Chondrocyte (in vitro differentiated cells): ENCODE measurements around the gene RBL1. TPM values are rescaled to one million over a fixed set of nuclear protein-coding genes. Genes with fewer than 3 reads are reported as not detected.

ENCODE experiments used
- DNase-seq: peaks from one replicate; pipeline ENCODE4 v3.0.0; 2021; ENCODE audit warnings: mixed read lengths, low spot score
- H3K27ac Mint-ChIP-seq: one replicate; pipeline ENCODE4 v1.8.0; 2021; ENCODE audit warnings: mild to moderate bottlenecking, moderate library complexity, mixed read lengths; ENCODE audit not compliant: unreplicated experiment
- H3K27me3 Mint-ChIP-seq: 2 replicates; pipeline ENCODE4 v1.8.0; 2021; ENCODE audit warnings: low read depth, mixed read lengths
- H3K36me3 Mint-ChIP-seq: 2 replicates; pipeline ENCODE4 v1.8.0; 2021; ENCODE audit warnings: low read depth, mixed read lengths
- H3K4me1 Mint-ChIP-seq: 2 replicates; pipeline ENCODE4 v1.8.0; 2021; ENCODE audit warnings: low read depth, mild to moderate bottlenecking, mixed read lengths
- H3K4me3 Mint-ChIP-seq: one replicate; pipeline ENCODE4 v1.8.0; 2021; ENCODE audit warnings: mild to moderate bottlenecking, moderate library complexity, mixed read lengths; ENCODE audit not compliant: unreplicated experiment
- H3K9me3 Mint-ChIP-seq: 2 replicates; pipeline ENCODE4 v1.8.0; 2021; ENCODE audit warnings: low read depth, mixed read lengths
- CTCF ChIP-seq: fragments of 200-600 bp; sonication (generic); IDR thresholded peaks from 2 replicates; pipeline ENCODE4 v1.5.0; 2021; ENCODE audit warnings: antibody characterized with exemption, mild to moderate bottlenecking, moderate library complexity
- total RNA-seq: library from RNA; stranded (reverse); gene quantifications from 3 replicates; pipeline ENCODE4 v1.2.1, GENCODE V29; 2021

The RBL1 gene
- total RNA-seq, 1 donor from 2014 or later: 4.5 TPM

DNA sequence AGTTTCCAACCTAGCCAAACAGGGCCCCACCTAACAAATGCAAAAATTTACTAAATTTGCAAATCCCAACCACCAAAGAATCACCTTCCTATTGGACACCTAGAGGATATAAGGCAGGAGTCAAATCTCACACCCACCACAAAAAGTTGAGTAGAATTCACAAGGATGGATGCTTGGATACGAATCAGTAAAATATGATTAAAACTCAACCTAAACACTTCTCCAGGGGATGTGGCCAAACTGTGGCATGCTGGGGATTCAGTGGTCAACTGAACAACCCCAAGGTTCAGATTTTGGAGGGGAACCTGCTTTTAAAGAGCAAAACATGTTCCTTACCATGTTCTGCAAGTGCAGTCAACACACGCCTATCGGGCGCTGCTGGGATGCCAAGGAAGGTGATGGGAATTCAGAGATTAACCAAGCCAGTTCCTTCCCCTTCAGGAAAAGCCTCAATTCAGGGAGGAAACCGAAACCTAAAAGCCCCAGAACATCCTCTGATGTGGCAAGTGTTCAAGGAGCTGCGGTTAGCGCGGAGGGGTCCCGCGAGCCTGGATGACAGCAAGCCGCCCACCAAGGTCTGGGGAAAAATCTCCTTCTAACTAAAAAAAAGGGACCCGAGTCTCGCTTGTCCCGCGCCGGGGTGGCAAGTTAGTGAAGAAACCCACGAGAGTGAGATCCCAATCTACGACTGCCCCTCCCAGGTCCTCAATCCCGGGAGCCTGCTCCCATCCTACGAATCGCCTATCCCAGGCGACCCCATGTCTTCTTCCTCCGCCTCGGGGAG is 145.2 kb downstream of the RBL1 start:
- Mint-ChIP-seq H3K27me3 (no peaks in the 10 kb centered on the region), H3K4me1 (peaks cover 14% of the 10 kb centered on the region), H3K4me3 (peak overlapping the region; percentile 95), H3K36me3 (peaks cover 2% of the 10 kb centered on the region), H3K27ac (peak overlapping the region; percentile 12), H3K9me3 (no peaks in the 10 kb centered on the region)
- no peak for TF ChIP-seq CTCF
- DNase-seq: no peak

Other genes starting within 250 kb of the RBL1 start
- not detected in 3 replicates for gene TLDC2, start 219.9 kb downstream of the RBL1 start, total RNA-seq
- gene SAMHD1, start 144.3 kb downstream of the RBL1 start, total RNA-seq: 15.5 to 21.8 TPM (median 17.3 TPM) in 3 replicates
- gene RPN2, start 83.3 kb upstream of the RBL1 start, total RNA-seq: 183 to 194 TPM (median 185 TPM) in 3 replicates
- gene MROH8, start 83.6 kb upstream of the RBL1 start, total RNA-seq: 2.5 to 6.1 TPM (median 2.8 TPM) in 3 replicates
- gene GHRH, start 165.8 kb upstream of the RBL1 start, total RNA-seq: not detected in 3 replicates
- 30.9 to 34.1 TPM (median 32.5 TPM) in 3 replicates for gene MANBAL, start 193.7 kb upstream of the RBL1 start, total RNA-seq